HEK293 (cell line): ENCODE data around the gene MYO3A.

ENCODE experiments used
- CTCF ChIP-seq: fragments of 450-650 bp; formaldehyde crosslinking; IDR thresholded peaks from 2 replicates; pipeline ENCODE4 v1.5.1; 2016; ENCODE audit warnings: missing biosample characterization, missing genetic modification characterization
- HOXA7 ChIP-seq: sonication (generic); formaldehyde crosslinking; IDR thresholded peaks from 2 replicates; pipeline ENCODE4 v1.8.1; 2022; ENCODE audit warnings: missing genetic modification reagents, borderline replicate concordance
- PRDM1 ChIP-seq: fragments of 450-650 bp; formaldehyde crosslinking; IDR thresholded peaks from 2 replicates; pipeline ENCODE4; 2016; ENCODE audit warnings: missing biosample characterization, missing genetic modification characterization
- SALL2 ChIP-seq: fragments of 450-650 bp; formaldehyde crosslinking; IDR thresholded peaks from 2 replicates; pipeline ENCODE4 v1.5.0; 2017; ENCODE audit warnings: missing biosample characterization, mild to moderate bottlenecking, missing genetic modification characterization, borderline replicate concordance
- SP3 ChIP-seq: fragments of 450-650 bp; formaldehyde crosslinking; IDR thresholded peaks from 2 replicates; pipeline ENCODE4 v1.5.1; 2016; ENCODE audit warnings: missing biosample characterization, missing genetic modification characterization
- TCF7L2 ChIP-seq: IDR thresholded peaks from 2 replicates; pipeline ENCODE4 v1.6.1; 2011; ENCODE audit warnings: low read depth, mild to moderate bottlenecking, inconsistent platforms, low read length, moderate library complexity, borderline replicate concordance
- YY1 ChIP-seq: fragments of 450-650 bp; formaldehyde crosslinking; IDR thresholded peaks from 2 replicates; pipeline ENCODE4 v1.5.1; 2018; ENCODE audit warnings: missing biosample characterization, missing genetic modification characterization
- ZBTB7A ChIP-seq: fragments of 450-650 bp; formaldehyde crosslinking; IDR thresholded peaks from 2 replicates; pipeline ENCODE4 v1.5.1; 2016; ENCODE audit warnings: low read depth, missing biosample characterization, missing genetic modification characterization
- ZNF19 ChIP-seq: fragments of 450-650 bp; formaldehyde crosslinking; IDR thresholded peaks from 2 replicates; pipeline ENCODE4; 2016; ENCODE audit warnings: missing biosample characterization, missing genetic modification characterization, low read depth
- ZNF514 ChIP-seq: fragments of 450-650 bp; formaldehyde crosslinking; IDR thresholded peaks from 2 replicates; pipeline ENCODE4 v1.5.1; 2016; ENCODE audit warnings: missing biosample characterization, missing genetic modification characterization

- TF ChIP-seq HOXA7 (CRISPR knock-in tag): no peak
- no peak for TF ChIP-seq CTCF (tag by site-specific recombination)
- TF ChIP-seq PRDM1: no peak
- no peak for TF ChIP-seq ZBTB7A (tag by site-specific recombination)
- TF ChIP-seq SALL2 (tag by site-specific recombination): no peak
- no peak for TF ChIP-seq SP3 (tag by site-specific recombination)
- no peak for TF ChIP-seq ZNF514
- no peak for TF ChIP-seq TCF7L2
- no peak for TF ChIP-seq YY1 (tag by site-specific recombination)
- no peak for TF ChIP-seq ZNF19 (tag by site-specific recombination)
Measured at GRCh38 chr10:26064106-26064505, 130.1 kb downstream of the MYO3A start.
